ENCODE measurements around the gene SPATA18. TPM values are rescaled to one million over a fixed set of nuclear protein-coding genes. Genes with fewer than 3 reads are reported as not detected.

SPATA18 gene
- total RNA-seq, 2 experiments from 2014 or later: not detected

- H3K4me3 Mint-ChIP-seq: no peak overlapping the region
- no peak overlapping the region for H3K27ac Mint-ChIP-seq
- ATAC-seq (ENCODE audit: poor library complexity) (no peak), DNase-seq (no peak)
- no peaks in the 10 kb centered on the region for H3K27me3 ChIP-seq (ENCODE audit: control insufficient read depth in 1 of 2, insufficient read depth in 2 of 2, low read length in 2 of 2)
- H3K4me3 ChIP-seq (ENCODE audit: low read length): no peak overlapping the region
- H3K27me3 Mint-ChIP-seq: no peaks in the 10 kb centered on the region
- H3K4me1 ChIP-seq (ENCODE audit: insufficient read depth, low read length): no peaks in the 10 kb centered on the region
- POLR2A ChIA-PET: no interaction called here
- H3K4me1 Mint-ChIP-seq (ENCODE audit: low read depth): no peaks in the 10 kb centered on the region
- intact Hi-C loops (cut with DNase I, micrococcal nuclease): loop anchor here in 1 of 2 experiments (10.0 kb wide), 1 partner anchor 59 kb away; no protein-coding TSS in a partner anchor
- no peaks in the 10 kb centered on the region for H3K9me3 Mint-ChIP-seq
- no peaks in the 10 kb centered on the region for H3K9me3 ChIP-seq (ENCODE audit: control insufficient read depth in 1 of 2, insufficient read depth in 1 of 2, low read length in 2 of 2)
- H3K36me3 Mint-ChIP-seq (ENCODE audit: low read depth): no peaks in the 10 kb centered on the region
- H3K36me3 ChIP-seq (ENCODE audit: insufficient read depth, low read length): no peaks in the 10 kb centered on the region
- CTCF ChIA-PET: no interaction called here
- H3K27ac ChIP-seq (ENCODE audit: low read depth in 1 of 2, low read length in 2 of 2): no peak overlapping the region
- no peak for TF ChIP-seq CTCF (IDR thresholded peaks at IDR 0.05)
These were observed 45.4 kb upstream of the SPATA18 start for GRCh38 chr4:52005604-52006273.

- POLR2A ChIA-PET: no interaction called here
- DNase-seq (no peak), ATAC-seq (ENCODE audit: poor library complexity) (no peak)
- Mint-ChIP-seq H3K4me3 (no peak overlapping the region), H3K27me3 (no peaks in the 10 kb centered on the region), H3K4me1 (ENCODE audit: low read depth) (no peaks in the 10 kb centered on the region), H3K27ac (no peak overlapping the region), H3K9me3 (no peaks in the 10 kb centered on the region), H3K36me3 (ENCODE audit: low read depth) (no peaks in the 10 kb centered on the region)
- H3K36me3 ChIP-seq (ENCODE audit: insufficient read depth, low read length): no peaks in the 10 kb centered on the region
- CTCF ChIA-PET: no interaction called here
- no peaks in the 10 kb centered on the region for H3K4me1 ChIP-seq (ENCODE audit: insufficient read depth, low read length)
- H3K4me3 ChIP-seq (ENCODE audit: low read length): no peak overlapping the region
- no peak for TF ChIP-seq CTCF (IDR thresholded peaks at IDR 0.05)
- H3K27ac ChIP-seq (ENCODE audit: low read depth in 1 of 2, low read length in 2 of 2): no peak overlapping the region
- H3K27me3 ChIP-seq (ENCODE audit: control insufficient read depth in 1 of 2, insufficient read depth in 2 of 2, low read length in 2 of 2): no peaks in the 10 kb centered on the region
- intact Hi-C loops (cut with DNase I, micrococcal nuclease): loop anchor here in 1 of 2 experiments (10.0 kb wide), 1 partner anchor 58 kb away; no protein-coding TSS in a partner anchor
- H3K9me3 ChIP-seq (ENCODE audit: control insufficient read depth in 1 of 2, insufficient read depth in 1 of 2, low read length in 2 of 2): no peaks in the 10 kb centered on the region
These were observed 44.2 kb upstream of the SPATA18 start for GRCh38 chr4:52006887-52007286.

GRCh38 chr4:52010986-52011385 is 40.1 kb upstream of the SPATA18 start:
- ChIA-PET POLR2A (no interaction called here), CTCF (no interaction called here)
- no peaks in the 10 kb centered on the region for H3K4me1 Mint-ChIP-seq (ENCODE audit: low read depth)
- Histone ChIP-seq H3K27ac (ENCODE audit: low read depth in 1 of 2, low read length in 2 of 2) (no peak overlapping the region), H3K4me1 (ENCODE audit: insufficient read depth, low read length) (no peaks in the 10 kb centered on the region), H3K4me3 (ENCODE audit: low read length) (no peak overlapping the region), H3K9me3 (ENCODE audit: control insufficient read depth in 1 of 2, insufficient read depth in 1 of 2, low read length in 2 of 2) (no peaks in the 10 kb centered on the region), H3K27me3 (ENCODE audit: control insufficient read depth in 1 of 2, insufficient read depth in 2 of 2, low read length in 2 of 2) (no peaks in the 10 kb centered on the region), H3K36me3 (ENCODE audit: insufficient read depth, low read length) (no peaks in the 10 kb centered on the region)
- DNase-seq (no peak), ATAC-seq (ENCODE audit: poor library complexity) (no peak)
- H3K27ac Mint-ChIP-seq: no peak overlapping the region
- no peak overlapping the region for H3K4me3 Mint-ChIP-seq
- H3K9me3 Mint-ChIP-seq: no peaks in the 10 kb centered on the region
- intact Hi-C loops (cut with DNase I, micrococcal nuclease): no loop called here
- H3K27me3 Mint-ChIP-seq: no peaks in the 10 kb centered on the region
- no peaks in the 10 kb centered on the region for H3K36me3 Mint-ChIP-seq (ENCODE audit: low read depth)
- TF ChIP-seq CTCF (IDR thresholded peaks at IDR 0.05): no peak

Measured in CD4-positive, alpha-beta T cell (primary cell).